WTC11 (cell line): ENCODE data around the gene SLC29A3. TPM values are rescaled to one million over a fixed set of nuclear protein-coding genes. Genes with fewer than 3 reads are reported as not detected.

Source experiments
- ATAC-seq: fragments of 200-7000 bp; cut with Tn5 transposase; 2 replicates; pipeline ENCODE4 v1.10.0; 2021; ENCODE audit warnings: mild to moderate bottlenecking, moderate library complexity
- CTCF ChIA-PET: fragments of 300-600 bp; sonication (Branson Sonifier 250); formaldehyde crosslinking; loops from one replicate; lab custom pipeline; 2021; ENCODE audit warnings: antibody characterized with exemption; lab: Charles Lee
- POLR2A ChIA-PET: fragments of 350-600 bp; sonication (Branson Sonifier 250); formaldehyde crosslinking; loops from one replicate; lab custom pipeline; 2021; ENCODE audit warnings: antibody characterized with exemption; lab: Charles Lee
- DNase-seq: peaks from one replicate; pipeline ENCODE4 v3.0.0; 2021; ENCODE audit warnings: low spot score
- H3K27ac Mint-ChIP-seq: 2 replicates; pipeline ENCODE4 v1.8.0; 2021; ENCODE audit warnings: mixed read lengths
- H3K27me3 Mint-ChIP-seq: 2 replicates; pipeline ENCODE4 v1.8.0; 2021; ENCODE audit warnings: low read depth, mild to moderate bottlenecking, moderate library complexity, mixed read lengths
- H3K36me3 Mint-ChIP-seq: 2 replicates; pipeline ENCODE4 v1.8.0; 2021; ENCODE audit warnings: mixed read lengths
- H3K4me1 Mint-ChIP-seq: 2 replicates; pipeline ENCODE4 v1.8.0; 2022; ENCODE audit warnings: mixed read lengths
- H3K4me3 Mint-ChIP-seq: 2 replicates; pipeline ENCODE4 v1.8.0; 2021; ENCODE audit warnings: mild to moderate bottlenecking, moderate library complexity, mixed read lengths
- H3K9me3 Mint-ChIP-seq: 2 replicates; pipeline ENCODE4 v1.8.0; 2021; ENCODE audit warnings: mixed read lengths
- AR ChIP-seq: fragments of 250-450 bp; sonication (Bioruptor Pico); IDR thresholded peaks from 2 replicates; pipeline ENCODE4 v1.9.0; 2021; ENCODE audit warnings: mild to moderate bottlenecking
- FOXJ3 ChIP-seq: sonication (generic); formaldehyde crosslinking; IDR thresholded peaks from 2 replicates; pipeline ENCODE4 v1.9.0; 2021; ENCODE audit warnings: missing genetic modification reagents, mild to moderate bottlenecking, borderline replicate concordance
- KAT7 ChIP-seq: sonication (generic); formaldehyde crosslinking; IDR thresholded peaks from 2 replicates; pipeline ENCODE4 v1.8.1; 2023; ENCODE audit warnings: missing genetic modification reagents, mild to moderate bottlenecking, borderline replicate concordance
- NFE2L1 ChIP-seq: sonication (generic); formaldehyde crosslinking; IDR thresholded peaks from 2 replicates; pipeline ENCODE4 v1.8.1; 2023; ENCODE audit warnings: missing genetic modification reagents
- NR1H2 ChIP-seq: sonication (generic); formaldehyde crosslinking; IDR thresholded peaks from 2 replicates; pipeline ENCODE4 v1.9.0; 2021; ENCODE audit warnings: mild to moderate bottlenecking, moderate library complexity, missing genetic modification reagents
- PRDM15 ChIP-seq: sonication (generic); formaldehyde crosslinking; IDR thresholded peaks from 2 replicates; pipeline ENCODE4 v1.8.0; 2022; ENCODE audit warnings: missing genetic modification reagents
- RELA ChIP-seq: sonication (generic); formaldehyde crosslinking; IDR thresholded peaks from 2 replicates; pipeline ENCODE4 v1.8.1; 2022; ENCODE audit warnings: missing genetic modification reagents, mild to moderate bottlenecking, borderline replicate concordance
- SOX15 ChIP-seq: fragments of 250-450 bp; sonication (Bioruptor Pico); IDR thresholded peaks from 2 replicates; pipeline ENCODE4 v1.9.0; 2021; ENCODE audit warnings: mild to moderate bottlenecking
- STAT6 ChIP-seq: sonication (generic); formaldehyde crosslinking; conservative IDR thresholded peaks from 2 replicates; pipeline ENCODE4 v1.8.1; 2023; ENCODE audit warnings: mild to moderate bottlenecking, low read depth, missing genetic modification reagents, moderate library complexity
- total RNA-seq: library from RNA; stranded (reverse); gene quantifications from 3 replicates; pipeline ENCODE4 v1.2.3, GENCODE V29; 2021
- TF ChIP-seq, protein P1 (sequence below): sonication (generic); formaldehyde crosslinking; IDR thresholded peaks from 2 replicates; pipeline ENCODE4 v1.8.1; 2023; ENCODE audit warnings: mild to moderate bottlenecking, missing genetic modification reagents
- TF ChIP-seq, protein P2 (sequence below): fragments of 250-450 bp; sonication (Bioruptor Pico); IDR thresholded peaks from 2 replicates; pipeline ENCODE4 v1.9.0; 2021; ENCODE audit warnings: mild to moderate bottlenecking
- TF ChIP-seq, protein P3 (sequence below): fragments of 250-450 bp; sonication (Bioruptor Pico); IDR thresholded peaks from 2 replicates; pipeline ENCODE4 v1.9.0; 2021; ENCODE audit warnings: mild to moderate bottlenecking, borderline replicate concordance

The SLC29A3 gene
- total RNA-seq, 1 experiment from 2014 or later: 9.2 TPM

DNA sequence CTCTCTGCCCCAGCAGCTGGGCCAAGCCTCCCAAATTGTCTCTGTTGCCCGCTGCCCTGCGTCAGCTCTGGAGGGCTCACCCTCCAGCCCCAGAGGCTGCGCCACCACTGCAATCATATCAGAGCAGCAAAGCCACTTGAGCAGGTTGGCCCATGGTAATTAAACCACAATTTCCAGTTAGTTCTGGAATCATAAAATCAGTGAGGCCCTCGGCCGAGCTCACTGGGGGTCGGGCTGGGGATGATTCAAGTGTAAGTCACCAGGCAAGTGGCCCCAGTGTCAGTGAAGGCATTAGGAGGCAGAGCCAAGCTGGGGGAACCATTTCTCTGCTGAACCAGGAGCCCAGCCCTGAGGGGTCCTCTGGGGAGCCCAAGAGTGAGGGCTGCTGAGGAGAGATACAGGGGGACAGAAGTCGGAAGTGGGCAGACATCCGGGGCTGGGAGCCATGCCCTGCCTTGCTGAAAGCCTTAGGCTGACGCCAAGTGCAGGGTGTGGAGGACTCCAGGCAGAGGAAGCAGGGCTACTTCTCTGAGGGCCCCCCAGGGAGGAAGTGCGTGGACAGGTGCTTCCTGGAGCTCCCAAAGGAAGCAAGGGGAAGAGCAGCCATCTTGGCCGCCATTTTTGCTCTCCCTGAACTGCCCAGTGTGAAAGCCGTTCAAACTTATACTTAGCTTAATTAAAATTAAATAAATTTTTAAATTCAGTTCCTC, 29.5 kb upstream of the SLC29A3 start (continued):
- TF ChIP-seq PRDM15 (CRISPR knock-in tag): no peak
- no peak for TF ChIP-seq SOX15
- TF ChIP-seq STAT6 (CRISPR knock-in tag): no peak
- TF ChIP-seq KAT7 (CRISPR knock-in tag): no peak

DNA sequence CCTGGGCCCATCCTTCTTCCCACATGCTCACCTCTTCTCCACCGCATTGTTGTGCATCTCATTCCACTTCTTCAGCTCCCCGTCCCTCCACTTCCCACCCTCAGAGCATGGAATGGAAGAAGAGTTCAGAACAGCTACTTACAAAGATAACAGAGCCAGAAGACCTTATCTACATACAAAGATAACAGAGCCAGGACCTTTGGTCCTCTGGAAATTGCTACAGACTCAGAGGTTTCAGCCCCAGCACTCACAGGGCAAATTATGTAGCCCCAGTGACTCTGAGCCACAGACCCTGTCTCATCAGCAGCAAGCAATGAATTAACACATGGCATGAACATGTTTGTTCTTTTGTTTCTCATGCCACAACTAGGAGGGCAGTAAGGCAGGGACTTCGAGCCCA, 28.7 kb upstream of the SLC29A3 start:
- no peak overlapping the region; the same call in 1 of the 2 replicates for H3K27ac Mint-ChIP-seq
- H3K36me3 Mint-ChIP-seq: peaks cover 34% of the 10 kb centered on the region
- DNase-seq: no peak
- no peaks in the 10 kb centered on the region for H3K9me3 Mint-ChIP-seq
- ChIA-PET CTCF (interaction anchor here (0.9 kb wide), 1 partner anchor 387 kb away, joined by 4 read pairs; no protein-coding TSS in a partner anchor), POLR2A (no interaction called here)
- TF ChIP-seq, protein P1, sequence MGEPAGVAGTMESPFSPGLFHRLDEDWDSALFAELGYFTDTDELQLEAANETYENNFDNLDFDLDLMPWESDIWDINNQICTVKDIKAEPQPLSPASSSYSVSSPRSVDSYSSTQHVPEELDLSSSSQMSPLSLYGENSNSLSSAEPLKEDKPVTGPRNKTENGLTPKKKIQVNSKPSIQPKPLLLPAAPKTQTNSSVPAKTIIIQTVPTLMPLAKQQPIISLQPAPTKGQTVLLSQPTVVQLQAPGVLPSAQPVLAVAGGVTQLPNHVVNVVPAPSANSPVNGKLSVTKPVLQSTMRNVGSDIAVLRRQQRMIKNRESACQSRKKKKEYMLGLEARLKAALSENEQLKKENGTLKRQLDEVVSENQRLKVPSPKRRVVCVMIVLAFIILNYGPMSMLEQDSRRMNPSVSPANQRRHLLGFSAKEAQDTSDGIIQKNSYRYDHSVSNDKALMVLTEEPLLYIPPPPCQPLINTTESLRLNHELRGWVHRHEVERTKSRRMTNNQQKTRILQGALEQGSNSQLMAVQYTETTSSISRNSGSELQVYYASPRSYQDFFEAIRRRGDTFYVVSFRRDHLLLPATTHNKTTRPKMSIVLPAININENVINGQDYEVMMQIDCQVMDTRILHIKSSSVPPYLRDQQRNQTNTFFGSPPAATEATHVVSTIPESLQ (CRISPR knock-in tag): no peak
- TF ChIP-seq KAT7 (CRISPR knock-in tag): no peak
- TF ChIP-seq, protein P2, sequence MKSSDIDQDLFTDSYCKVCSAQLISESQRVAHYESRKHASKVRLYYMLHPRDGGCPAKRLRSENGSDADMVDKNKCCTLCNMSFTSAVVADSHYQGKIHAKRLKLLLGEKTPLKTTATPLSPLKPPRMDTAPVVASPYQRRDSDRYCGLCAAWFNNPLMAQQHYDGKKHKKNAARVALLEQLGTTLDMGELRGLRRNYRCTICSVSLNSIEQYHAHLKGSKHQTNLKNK (CRISPR knock-in tag): no peak
- H3K4me3 Mint-ChIP-seq: no peak overlapping the region
- H3K27me3 Mint-ChIP-seq: no peaks in the 10 kb centered on the region
- no peaks in the 10 kb centered on the region for H3K4me1 Mint-ChIP-seq
- ATAC-seq: no peak

DNA sequence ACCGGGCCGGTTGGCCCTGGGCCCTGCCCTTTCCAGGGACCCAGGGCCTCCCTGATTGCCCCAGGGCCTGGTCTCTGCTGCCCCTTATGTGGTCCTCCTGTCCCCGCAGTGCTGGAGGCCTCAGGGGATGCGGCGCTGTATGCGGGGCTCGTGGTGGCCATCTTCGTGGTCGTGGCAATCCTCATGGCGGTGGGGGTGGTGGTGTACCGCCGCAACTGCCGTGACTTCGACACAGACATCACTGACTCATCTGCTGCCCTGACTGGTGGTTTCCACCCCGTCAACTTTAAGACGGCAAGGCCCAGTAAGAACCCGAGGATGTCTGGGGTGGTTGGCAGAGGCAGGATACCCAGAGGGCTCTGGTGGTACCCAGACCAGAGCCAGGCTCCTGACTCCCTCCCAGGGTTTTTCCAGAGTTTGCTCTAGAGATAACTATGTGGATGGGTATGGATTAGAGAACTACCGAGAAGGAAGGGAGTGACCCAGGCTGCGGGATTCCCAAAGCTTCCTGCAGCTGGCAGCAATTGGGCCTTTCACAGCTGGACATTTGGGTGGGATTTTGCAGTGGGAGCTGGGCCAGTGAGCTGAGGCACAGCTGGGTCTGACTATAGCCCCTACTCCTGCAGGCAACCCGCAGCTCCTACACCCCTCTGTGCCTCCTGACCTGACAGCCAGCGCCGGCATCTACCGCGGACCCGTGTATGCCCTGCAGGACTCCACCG, 28.1 kb upstream of the SLC29A3 start:
- ChIA-PET CTCF (interaction anchor here (1.2 to 1.7 kb wide), 2 partner anchors 21 to 388 kb away, joined by 3 to 5 read pairs; no protein-coding TSS in a partner anchor), POLR2A (interaction anchor here (1.0 kb wide), 1 partner anchor 259 kb away, joined by 3 read pairs; no protein-coding TSS in a partner anchor)
- Mint-ChIP-seq H3K27ac (no peak overlapping the region), H3K27me3 (no peaks in the 10 kb centered on the region), H3K4me3 (no peak overlapping the region), H3K4me1 (no peaks in the 10 kb centered on the region), H3K9me3 (no peaks in the 10 kb centered on the region), H3K36me3 (peaks cover 37% of the 10 kb centered on the region)
- ATAC-seq (no peak), DNase-seq (no peak)
- TF ChIP-seq, protein P3, sequence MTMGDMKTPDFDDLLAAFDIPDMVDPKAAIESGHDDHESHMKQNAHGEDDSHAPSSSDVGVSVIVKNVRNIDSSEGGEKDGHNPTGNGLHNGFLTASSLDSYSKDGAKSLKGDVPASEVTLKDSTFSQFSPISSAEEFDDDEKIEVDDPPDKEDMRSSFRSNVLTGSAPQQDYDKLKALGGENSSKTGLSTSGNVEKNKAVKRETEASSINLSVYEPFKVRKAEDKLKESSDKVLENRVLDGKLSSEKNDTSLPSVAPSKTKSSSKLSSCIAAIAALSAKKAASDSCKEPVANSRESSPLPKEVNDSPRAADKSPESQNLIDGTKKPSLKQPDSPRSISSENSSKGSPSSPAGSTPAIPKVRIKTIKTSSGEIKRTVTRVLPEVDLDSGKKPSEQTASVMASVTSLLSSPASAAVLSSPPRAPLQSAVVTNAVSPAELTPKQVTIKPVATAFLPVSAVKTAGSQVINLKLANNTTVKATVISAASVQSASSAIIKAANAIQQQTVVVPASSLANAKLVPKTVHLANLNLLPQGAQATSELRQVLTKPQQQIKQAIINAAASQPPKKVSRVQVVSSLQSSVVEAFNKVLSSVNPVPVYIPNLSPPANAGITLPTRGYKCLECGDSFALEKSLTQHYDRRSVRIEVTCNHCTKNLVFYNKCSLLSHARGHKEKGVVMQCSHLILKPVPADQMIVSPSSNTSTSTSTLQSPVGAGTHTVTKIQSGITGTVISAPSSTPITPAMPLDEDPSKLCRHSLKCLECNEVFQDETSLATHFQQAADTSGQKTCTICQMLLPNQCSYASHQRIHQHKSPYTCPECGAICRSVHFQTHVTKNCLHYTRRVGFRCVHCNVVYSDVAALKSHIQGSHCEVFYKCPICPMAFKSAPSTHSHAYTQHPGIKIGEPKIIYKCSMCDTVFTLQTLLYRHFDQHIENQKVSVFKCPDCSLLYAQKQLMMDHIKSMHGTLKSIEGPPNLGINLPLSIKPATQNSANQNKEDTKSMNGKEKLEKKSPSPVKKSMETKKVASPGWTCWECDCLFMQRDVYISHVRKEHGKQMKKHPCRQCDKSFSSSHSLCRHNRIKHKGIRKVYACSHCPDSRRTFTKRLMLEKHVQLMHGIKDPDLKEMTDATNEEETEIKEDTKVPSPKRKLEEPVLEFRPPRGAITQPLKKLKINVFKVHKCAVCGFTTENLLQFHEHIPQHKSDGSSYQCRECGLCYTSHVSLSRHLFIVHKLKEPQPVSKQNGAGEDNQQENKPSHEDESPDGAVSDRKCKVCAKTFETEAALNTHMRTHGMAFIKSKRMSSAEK (CRISPR knock-in tag): no peak
- no peak for TF ChIP-seq FOXJ3 (CRISPR knock-in tag)
- TF ChIP-seq RELA (CRISPR knock-in tag): no peak
- no peak for TF ChIP-seq AR (CRISPR knock-in tag)
- TF ChIP-seq NR1H2 (CRISPR knock-in tag): no peak
- no peak for TF ChIP-seq NFE2L1 (CRISPR knock-in tag)
